DMS53 treated with DMSO at 0.1 percent for 48 hours (cell line): ENCODE results near the gene TAS2R1.

Experiments used
- DNase-seq: peaks from one replicate; lab custom pipeline; 2025; ENCODE audit not compliant: unreplicated experiment; lab: John Stamatoyannopoulos, UW

Gene TAS2R1, protein sequence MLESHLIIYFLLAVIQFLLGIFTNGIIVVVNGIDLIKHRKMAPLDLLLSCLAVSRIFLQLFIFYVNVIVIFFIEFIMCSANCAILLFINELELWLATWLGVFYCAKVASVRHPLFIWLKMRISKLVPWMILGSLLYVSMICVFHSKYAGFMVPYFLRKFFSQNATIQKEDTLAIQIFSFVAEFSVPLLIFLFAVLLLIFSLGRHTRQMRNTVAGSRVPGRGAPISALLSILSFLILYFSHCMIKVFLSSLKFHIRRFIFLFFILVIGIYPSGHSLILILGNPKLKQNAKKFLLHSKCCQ

DNA sequence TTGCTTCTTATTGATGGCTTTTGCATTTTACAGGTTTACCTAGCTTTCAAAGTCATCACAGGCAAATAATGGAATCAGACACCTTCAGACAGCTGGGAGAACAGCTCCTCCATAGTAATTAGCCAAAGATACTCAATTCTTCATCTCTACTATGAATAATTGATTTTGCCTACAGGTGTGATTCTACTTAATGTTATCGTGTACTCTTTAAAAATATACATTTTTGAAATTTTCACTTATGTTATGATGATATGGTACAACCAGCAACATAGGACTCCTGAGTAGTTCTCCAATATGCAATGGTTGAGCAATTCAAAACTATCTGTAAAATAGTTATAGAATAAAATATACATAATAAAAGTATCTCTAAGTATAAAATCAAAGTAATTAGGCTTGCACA, at the start of gene TAS2R1:
TAS2R1 (minus strand) TSS at position 101 of the 400 bp plus-strand sequence. CDS start 319 bp downstream, outside the sequence.
- no peak for DNase-seq

GRCh38 chr5:9670371-9670770, 40.2 kb upstream of the TAS2R1 start:
- no peak for DNase-seq

- DNase-seq: no peak
These were observed 37.8 kb upstream of the TAS2R1 start for GRCh38 chr5:9667906-9668305.

DNA sequence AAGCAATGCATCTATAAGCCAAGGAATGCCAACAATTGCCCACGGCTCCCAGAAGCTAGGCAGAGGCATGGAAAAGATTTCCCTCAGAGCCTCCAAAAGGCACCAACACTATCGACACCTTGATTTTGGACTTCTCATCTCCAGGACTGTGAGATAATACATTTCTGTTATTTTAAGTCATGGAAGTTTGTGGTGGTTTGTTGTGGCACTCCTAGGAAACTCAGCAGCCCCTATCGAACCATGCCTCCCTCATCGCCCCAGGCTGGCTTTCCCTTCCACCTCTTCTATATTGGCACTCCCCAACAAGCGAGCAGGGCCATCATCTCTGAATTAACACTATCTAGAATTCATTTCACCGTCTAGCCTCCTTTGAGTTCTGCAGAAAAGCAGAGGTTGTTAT, 33.7 kb upstream of the TAS2R1 start:
- no peak for DNase-seq

DNA sequence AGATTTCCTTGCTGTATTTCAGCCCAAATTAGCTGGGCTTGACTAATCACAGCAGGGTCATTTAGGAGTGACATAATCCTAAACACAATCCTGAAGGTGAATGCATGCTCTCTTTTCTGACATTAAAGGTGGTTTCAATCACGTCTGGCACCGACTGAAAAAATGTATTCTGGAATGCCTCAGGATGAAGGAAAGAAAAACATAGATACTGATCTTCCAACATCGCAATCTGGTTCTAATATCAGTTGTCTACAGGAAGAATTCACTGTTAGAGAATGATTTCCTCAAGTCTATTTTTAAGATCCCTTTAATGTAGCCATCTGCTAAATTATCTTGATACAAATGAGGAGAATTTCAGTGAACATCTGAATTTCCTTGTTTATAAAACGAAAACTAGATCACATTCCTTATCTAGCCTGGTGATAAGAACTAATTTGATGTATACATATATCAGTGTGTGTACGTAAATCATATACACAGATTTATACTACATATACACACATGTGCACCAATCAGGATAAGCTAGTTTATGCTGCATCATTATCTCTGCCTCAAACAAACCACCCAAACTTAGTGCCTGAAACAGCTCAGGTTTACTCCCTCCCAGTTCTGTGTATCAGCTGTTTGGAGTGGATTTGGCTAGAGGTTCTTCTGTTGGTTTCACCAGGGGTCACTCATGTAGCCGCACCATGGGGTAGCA, 31.3 kb upstream of the TAS2R1 start:
- no peak for DNase-seq

DNA sequence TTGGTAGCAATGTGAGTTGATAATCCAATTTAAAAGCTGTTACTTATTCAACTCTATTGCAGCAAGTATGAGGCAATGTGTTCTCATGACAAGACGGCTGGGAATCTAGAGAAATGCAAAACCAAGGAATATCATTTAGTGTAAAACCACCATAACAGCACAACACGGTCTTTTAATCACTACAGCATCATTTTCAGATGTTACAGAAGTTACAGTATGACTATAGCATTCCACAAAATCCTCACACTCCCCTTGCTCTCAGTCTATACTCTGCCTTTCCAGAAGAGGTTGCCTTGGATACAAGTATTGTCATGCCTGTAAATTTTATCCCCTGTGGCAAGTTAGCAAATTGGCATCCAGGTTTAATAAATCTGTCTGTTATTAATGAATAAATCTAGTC, 28.6 kb upstream of the TAS2R1 start:
- no peak for DNase-seq

- DNase-seq: no peak
These were observed 27.7 kb upstream of the TAS2R1 start for GRCh38 chr5:9657819-9658218.

DNA sequence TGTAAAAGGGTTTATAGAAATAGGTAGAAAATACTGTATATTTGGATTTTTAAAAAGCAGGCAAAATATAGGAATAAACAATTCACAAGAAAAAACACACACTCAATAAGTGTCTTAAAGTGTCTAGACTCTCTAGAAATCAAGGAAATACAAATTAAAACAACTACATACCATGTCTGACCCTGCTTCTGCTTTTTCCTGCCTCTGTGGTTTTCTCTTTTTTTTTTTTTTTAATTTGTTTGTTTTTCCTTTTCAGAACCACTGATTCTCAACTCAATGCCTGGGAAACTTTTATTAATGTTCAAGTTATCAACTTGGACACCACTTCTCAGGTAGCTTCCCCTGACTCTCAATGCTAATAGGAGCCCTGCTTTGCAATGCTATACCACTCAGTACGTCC, 25.5 kb upstream of the TAS2R1 start:
- no peak for DNase-seq

- DNase-seq: no peak
These were observed 24.7 kb upstream of the TAS2R1 start for GRCh38 chr5:9654886-9655285.

GRCh38 chr5:9653811-9654210, 23.7 kb upstream of the TAS2R1 start:
- no peak for DNase-seq

- no peak for DNase-seq
These were observed 22.9 kb upstream of the TAS2R1 start for GRCh38 chr5:9653061-9653460.

GRCh38 chr5:9652295-9652694, 22.1 kb upstream of the TAS2R1 start:
- DNase-seq: no peak

DNA sequence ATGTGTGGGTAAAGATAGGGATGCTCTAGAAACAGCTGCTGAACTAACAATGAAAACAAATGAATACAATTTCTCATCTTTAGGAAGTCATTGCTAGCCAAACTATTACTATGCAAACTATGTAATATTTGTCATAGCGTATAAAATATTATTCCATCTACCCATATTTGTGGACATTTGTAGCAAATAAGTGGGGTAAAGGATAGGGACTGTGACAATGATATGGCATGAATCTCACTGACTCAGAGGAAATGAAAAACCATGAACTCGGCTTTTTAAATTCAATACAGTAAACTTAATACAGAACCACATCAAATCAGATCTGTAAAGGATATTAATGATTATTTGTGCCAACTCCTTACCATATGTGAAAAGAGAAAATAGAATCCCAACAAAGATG, 16.7 kb upstream of the TAS2R1 start:
- DNase-seq: no peak

- no peak for DNase-seq
These were observed 14.5 kb upstream of the TAS2R1 start for GRCh38 chr5:9644630-9645029.

DNA sequence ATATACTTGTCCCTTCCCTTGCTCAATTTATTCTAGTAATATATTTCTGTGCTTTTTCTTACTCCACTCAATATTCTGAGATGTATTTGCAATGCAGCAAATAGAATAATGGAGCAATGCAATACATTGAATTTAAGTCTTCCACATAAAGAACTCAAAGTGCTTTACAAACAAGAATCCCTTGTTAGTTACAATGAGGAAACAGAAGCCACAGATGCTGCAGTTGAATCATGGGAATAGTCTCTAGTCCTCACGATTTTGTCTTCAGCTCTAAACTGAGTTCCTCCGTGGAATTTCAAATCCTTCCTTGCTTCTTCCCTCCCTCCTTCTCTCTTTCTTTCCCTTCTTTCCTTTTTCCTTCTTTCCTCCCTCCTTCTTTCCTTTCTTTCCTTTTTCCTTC, 12.5 kb upstream of the TAS2R1 start:
- DNase-seq: no peak

DNA sequence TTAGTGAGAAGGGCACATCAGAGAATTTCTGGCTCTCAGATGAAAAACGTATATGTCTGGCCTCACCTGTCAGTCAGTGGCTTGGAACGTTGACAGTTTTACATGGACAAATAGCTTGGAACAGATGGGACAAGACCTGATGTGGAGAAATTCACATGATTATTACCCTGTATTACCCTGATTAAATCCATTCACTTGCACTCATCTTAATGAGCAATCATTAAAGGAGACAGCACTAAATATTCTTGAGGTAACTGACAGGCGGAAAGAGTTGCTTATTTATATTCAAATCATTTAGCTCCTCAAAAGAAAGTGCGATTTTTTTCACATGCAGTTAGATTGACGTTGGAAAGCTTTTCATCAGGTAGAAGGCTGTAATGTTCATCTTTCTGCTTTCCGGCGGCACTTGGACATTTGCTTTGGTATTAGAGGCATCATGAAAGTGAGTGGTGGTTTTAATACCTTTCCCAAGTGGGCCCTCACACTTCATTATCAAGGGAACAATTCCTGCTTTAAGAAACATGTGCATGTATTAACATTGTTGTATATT, 11.7 kb upstream of the TAS2R1 start:
- DNase-seq: no peak

- no peak for DNase-seq
These were observed 2.3 kb upstream of the TAS2R1 start for GRCh38 chr5:9632495-9632894.

- DNase-seq: no peak
These were observed 2.6 kb downstream of the TAS2R1 start for GRCh38 chr5:9627541-9627940.

DNA sequence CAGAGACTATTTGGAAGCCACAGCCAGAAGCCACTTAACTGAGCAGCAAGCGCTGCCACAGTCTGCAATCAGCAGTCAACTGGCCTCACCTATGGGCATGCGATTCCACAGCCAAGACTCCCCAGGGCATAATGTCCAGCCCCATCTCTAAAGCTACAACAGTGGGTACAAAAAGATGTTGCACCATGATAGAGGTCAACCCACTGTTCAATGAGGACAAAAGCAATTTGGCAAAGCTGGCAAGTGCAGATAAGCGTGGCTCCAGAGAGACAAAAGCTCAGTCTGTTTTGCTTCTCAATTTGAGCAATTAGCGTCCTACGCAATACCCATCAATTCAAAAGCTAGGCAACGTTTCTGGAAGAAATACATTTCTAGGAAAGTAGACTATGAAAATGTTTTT, 3.2 kb downstream of the TAS2R1 start:
- DNase-seq: no peak

DNA sequence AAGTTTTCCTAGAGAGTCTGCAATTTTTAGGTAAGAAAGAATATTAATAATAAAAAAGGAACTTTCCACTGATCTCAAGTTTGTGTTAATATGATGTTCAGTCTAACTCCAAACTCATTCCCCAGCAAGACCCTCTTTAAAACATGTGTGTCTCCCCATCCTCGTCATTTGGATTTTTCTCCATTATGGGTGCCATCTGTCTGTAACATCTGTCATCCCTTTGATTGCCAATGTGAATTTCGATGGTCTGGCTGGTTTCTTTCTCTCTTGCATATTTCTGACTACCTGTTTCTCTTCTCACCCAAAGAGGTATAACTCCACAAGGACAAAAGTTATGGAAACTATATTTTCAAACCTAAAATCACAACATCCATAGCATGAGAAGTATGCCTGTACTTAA, 4.4 kb downstream of the TAS2R1 start:
- no peak for DNase-seq

DNA sequence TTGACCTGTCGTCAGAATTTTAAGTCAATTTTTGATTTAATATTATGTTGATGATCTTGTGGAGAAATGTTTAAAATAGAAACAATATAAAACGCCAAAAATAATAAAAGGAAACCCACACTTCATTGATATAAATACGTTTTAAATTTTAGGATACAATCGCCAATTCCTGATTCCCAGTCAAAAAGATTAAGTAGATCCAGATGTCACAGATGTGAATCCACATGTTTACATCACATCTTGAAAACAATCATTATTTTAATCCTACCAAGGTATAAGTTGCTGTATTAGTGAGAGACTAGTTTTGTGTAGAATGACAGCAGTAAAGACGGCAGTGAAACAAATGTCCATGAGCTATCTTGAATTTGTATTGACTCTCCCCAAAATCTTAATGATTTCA, 4.9 kb downstream of the TAS2R1 start:
- no peak for DNase-seq

GRCh38 chr5:9624196-9624947, 5.8 kb downstream of the TAS2R1 start:
- DNase-seq: no peak
